BLaER1 treated with 17β-estradiol and CSF1 and Interleukin-3, amounts not matched to agents 10 nM and 100 nM (cell line): ENCODE data around the gene PCTP.

Source experiments
- H3K27ac ChIP-seq, 11 experiments: shearing (Covaris generic); formaldehyde crosslinking; 2 replicates each; pipeline ENCODE4 v1.8.1; 2022
- H3K27me3 ChIP-seq, 11 experiments: shearing (Covaris generic); formaldehyde crosslinking; 2 replicates each; pipeline ENCODE4 v1.8.1; 2022
- H3K36me3 ChIP-seq, 11 experiments: shearing (Covaris generic); formaldehyde crosslinking; 2 replicates each; pipeline ENCODE4 v1.8.1; 2022
- H3K4me1 ChIP-seq, 10 experiments: shearing (Covaris generic); formaldehyde crosslinking; 2 replicates each; pipeline ENCODE4 v1.8.1; 2022
- H3K4me2 ChIP-seq, 11 experiments: shearing (Covaris generic); formaldehyde crosslinking; 2 replicates each; pipeline ENCODE4 v1.8.1; 2022
- H3K4me3 ChIP-seq, 10 experiments: shearing (Covaris generic); formaldehyde crosslinking; 2 replicates each; pipeline ENCODE4 v1.8.1; 2022
- H3K9ac ChIP-seq, 11 experiments: shearing (Covaris generic); formaldehyde crosslinking; 2 replicates each; pipeline ENCODE4 v1.8.1; 2022
- H3K9me3 ChIP-seq, 11 experiments: shearing (Covaris generic); formaldehyde crosslinking; replicated peaks in 1 of 11; 2 replicates each; pipeline ENCODE4 v1.8.1; 2022
- H4K20me1 ChIP-seq, 11 experiments: shearing (Covaris generic); formaldehyde crosslinking; 2 replicates each; pipeline ENCODE4 v1.8.1; 2022
- Cebpa-rat ChIP-seq, 11 experiments: shearing (Covaris generic); IDR thresholded peaks; 2 replicates each; pipeline ENCODE4 v1.8.1; 2022

Gene PCTP

GRCh38 chr17:55811536-55811935, 60.7 kb downstream of the PCTP start:
- Histone ChIP-seq H3K27ac (no peak overlapping the region), H4K20me1 (no peaks in the 10 kb centered on the region), H3K4me1 (peaks cover 2 to 12% (median 8%) of the 10 kb centered on the region in 10 experiments; a peak in 16 of 20 replicates)

GRCh38 chr17:55812323-55812722, 61.5 kb downstream of the PCTP start:
- Histone ChIP-seq H3K27me3 (no peaks in the 10 kb centered on the region), H3K36me3 (no peaks in the 10 kb centered on the region), H3K9ac (no peak overlapping the region), H4K20me1 (no peaks in the 10 kb centered on the region), H3K9me3 (no peaks in the 10 kb centered on the region; a peak in 1 of 22 replicates), H3K4me1 (peaks cover 6 to 12% (median 9%) of the 10 kb centered on the region in 10 experiments; a peak in 16 of 20 replicates), H3K4me3 (no peak overlapping the region), H3K4me2 (no peak overlapping the region), H3K27ac (no peak overlapping the region)
- no peak for TF ChIP-seq Cebpa-rat (IDR thresholded peaks at IDR 0.05)

More at GRCh38 chr17:55811536-55811935, 60.7 kb downstream of the PCTP start:
- Histone ChIP-seq H3K9ac (no peak overlapping the region), H3K4me2 (no peak overlapping the region), H3K27me3 (no peaks in the 10 kb centered on the region), H3K9me3 (no peaks in the 10 kb centered on the region; a peak in 1 of 22 replicates), H3K4me3 (no peak overlapping the region), H3K36me3 (no peaks in the 10 kb centered on the region)
- no peak for TF ChIP-seq Cebpa-rat (IDR thresholded peaks at IDR 0.05)

- Histone ChIP-seq H3K27me3 (no peaks in the 10 kb centered on the region), H3K27ac (no peak overlapping the region), H3K4me2 (no peak overlapping the region), H3K9ac (no peak overlapping the region), H3K4me1 (peaks cover 21 to 26% (median 23%) of the 10 kb centered on the region in 10 experiments), H3K4me3 (no peak overlapping the region), H3K9me3 (no peaks in the 10 kb centered on the region; a peak in 1 of 22 replicates), H3K36me3 (no peaks in the 10 kb centered on the region), H4K20me1 (no peaks in the 10 kb centered on the region)
- TF ChIP-seq Cebpa-rat (IDR thresholded peaks at IDR 0.05): no peak
These were observed 63.1 kb downstream of the PCTP start for GRCh38 chr17:55813944-55814343.

GRCh38 chr17:55814377-55814776, 63.5 kb downstream of the PCTP start:
- no peaks in the 10 kb centered on the region for H3K36me3 ChIP-seq
- H3K9ac ChIP-seq: no peak overlapping the region
- no peak for TF ChIP-seq Cebpa-rat (IDR thresholded peaks at IDR 0.05)
- H3K4me2 ChIP-seq: no peak overlapping the region
- H3K4me1 ChIP-seq: peaks cover 23 to 30% (median 27%) of the 10 kb centered on the region in 10 experiments
- no peak overlapping the region for H3K4me3 ChIP-seq
- H3K9me3 ChIP-seq: peaks cover 0 to under 1% (median 0%) of the 10 kb centered on the region in 11 experiments; a peak in 5 of 22 replicates
- H3K27ac ChIP-seq: no peak overlapping the region
- H3K27me3 ChIP-seq: no peaks in the 10 kb centered on the region
- no peaks in the 10 kb centered on the region for H4K20me1 ChIP-seq

- H3K36me3 ChIP-seq: no peaks in the 10 kb centered on the region
- H3K9me3 ChIP-seq: peaks cover 10 to 19% (median 16%) of the 10 kb centered on the region in 11 experiments
- H3K27ac ChIP-seq: peak overlapping the region in 2 of 11 experiments; percentile 1 to 14; a peak in 2 of 22 replicates
- no peak overlapping the region for H3K4me3 ChIP-seq
- H3K27me3 ChIP-seq: no peaks in the 10 kb centered on the region
- TF ChIP-seq Cebpa-rat (IDR thresholded peaks at IDR 0.05): no peak
- H3K4me2 ChIP-seq: peak overlapping the region; percentile 3 to 73 (median 37); a peak in 18 of 22 replicates
- no peak overlapping the region for H3K9ac ChIP-seq
- peaks cover 23 to 33% (median 28%) of the 10 kb centered on the region in 10 experiments for H3K4me1 ChIP-seq
- H4K20me1 ChIP-seq: no peaks in the 10 kb centered on the region
These were observed 65.9 kb downstream of the PCTP start for GRCh38 chr17:55816532-55817396.

GRCh38 chr17:55817397-55817709, 66.5 kb downstream of the PCTP start:
- Histone ChIP-seq H4K20me1 (no peaks in the 10 kb centered on the region), H3K9ac (no peak overlapping the region), H3K4me2 (peak overlapping the region; percentile 3 to 73 (median 37); a peak in 17 of 22 replicates), H3K4me3 (no peak overlapping the region), H3K36me3 (no peaks in the 10 kb centered on the region), H3K4me1 (peaks cover 23 to 33% (median 28%) of the 10 kb centered on the region in 10 experiments), H3K27me3 (no peaks in the 10 kb centered on the region), H3K27ac (peak overlapping the region in 2 of 11 experiments; percentile 1 to 14; a peak in 2 of 22 replicates), H3K9me3 (peaks cover 10 to 21% (median 16%) of the 10 kb centered on the region in 11 experiments)
- no peak for TF ChIP-seq Cebpa-rat (IDR thresholded peaks at IDR 0.05)

GRCh38 chr17:55818026-55818425, 67.2 kb downstream of the PCTP start:
- TF ChIP-seq Cebpa-rat (IDR thresholded peaks at IDR 0.05): no peak
- peak overlapping the region in 1 of 11 experiments; percentile 32; a peak in 1 of 22 replicates for H3K27ac ChIP-seq
- H3K27me3 ChIP-seq: no peaks in the 10 kb centered on the region

GRCh38 chr17:55818451-55819375, 67.9 kb downstream of the PCTP start:
- peak overlapping the region; percentile 34 to 76 (median 55); a peak in 21 of 22 replicates for H3K4me2 ChIP-seq
- no peak overlapping the region for H3K4me3 ChIP-seq
- no peak overlapping the region for H3K9ac ChIP-seq
- H3K36me3 ChIP-seq: no peaks in the 10 kb centered on the region
- H3K27ac ChIP-seq: peak overlapping the region in 5 of 11 experiments; percentile 1 to 46 (median 32); a peak in 5 of 22 replicates
- no peaks in the 10 kb centered on the region for H4K20me1 ChIP-seq
- H3K4me1 ChIP-seq: peaks cover 23 to 33% (median 28%) of the 10 kb centered on the region in 10 experiments
- TF ChIP-seq Cebpa-rat (IDR thresholded peaks at IDR 0.05): no peak
- H3K9me3 ChIP-seq: peaks cover 10 to 21% (median 16%) of the 10 kb centered on the region in 11 experiments
- no peaks in the 10 kb centered on the region for H3K27me3 ChIP-seq

More at GRCh38 chr17:55818026-55818425, 67.2 kb downstream of the PCTP start:
- Histone ChIP-seq H4K20me1 (no peaks in the 10 kb centered on the region), H3K36me3 (no peaks in the 10 kb centered on the region), H3K4me1 (peaks cover 23 to 33% (median 28%) of the 10 kb centered on the region in 10 experiments), H3K9ac (no peak overlapping the region), H3K9me3 (peaks cover 10 to 21% (median 16%) of the 10 kb centered on the region in 11 experiments), H3K4me2 (peak overlapping the region in 10 of 11 experiments; percentile 27 to 76 (median 62); a peak in 16 of 22 replicates), H3K4me3 (no peak overlapping the region)
